ENCODE measurements around the gene TMEM52.

Gene TMEM52

GRCh38 chr1:1891349-1892078 is 27.6 kb downstream of the TMEM52 start (continued):
- TF ChIP-seq ZFP41 (tag by site-specific recombination; IDR thresholded peaks at IDR 0.05; ENCODE audit: borderline replicate concordance) (no peak), ZNF366 (tag by site-specific recombination; conservative IDR thresholded peaks at IDR 0.05) (0 out of 2 replicates have a peak, but pooled peaks have one; percentile 31), GLIS1 (tag by site-specific recombination; IDR thresholded peaks at IDR 0.05) (peak; percentile 27), SP2 (tag by site-specific recombination; IDR thresholded peaks at IDR 0.05) (peak; percentile 64), ZNF140 (tag by site-specific recombination; IDR thresholded peaks at IDR 0.05) (no peak), KLF1 (tag by site-specific recombination; IDR thresholded peaks at IDR 0.05) (peak; percentile 75), ZEB2 (tag by site-specific recombination; IDR thresholded peaks at IDR 0.05) (0 out of 2 replicates have a peak, but pooled peaks have one; percentile 11), ZFHX2 (tag by site-specific recombination; conservative IDR thresholded peaks at IDR 0.05) (peak; percentile 91), MYNN (tag by site-specific recombination; IDR thresholded peaks at IDR 0.05; ENCODE audit: borderline replicate concordance) (no peak), ZNF169 (tag by site-specific recombination; IDR thresholded peaks at IDR 0.05) (no peak), ZSCAN16 (tag by site-specific recombination; IDR thresholded peaks at IDR 0.05) (no peak), ZXDB (tag by site-specific recombination; IDR thresholded peaks at IDR 0.05) (peak; percentile 92), GLIS2 (tag by site-specific recombination; IDR thresholded peaks at IDR 0.05) (peak; percentile 64; the same call in 1 of the 2 replicates), ZBTB20 (tag by site-specific recombination; IDR thresholded peaks at IDR 0.05) (peak; percentile 77; the same call in 1 of the 2 replicates)
- TF ChIP-seq, protein P1, sequence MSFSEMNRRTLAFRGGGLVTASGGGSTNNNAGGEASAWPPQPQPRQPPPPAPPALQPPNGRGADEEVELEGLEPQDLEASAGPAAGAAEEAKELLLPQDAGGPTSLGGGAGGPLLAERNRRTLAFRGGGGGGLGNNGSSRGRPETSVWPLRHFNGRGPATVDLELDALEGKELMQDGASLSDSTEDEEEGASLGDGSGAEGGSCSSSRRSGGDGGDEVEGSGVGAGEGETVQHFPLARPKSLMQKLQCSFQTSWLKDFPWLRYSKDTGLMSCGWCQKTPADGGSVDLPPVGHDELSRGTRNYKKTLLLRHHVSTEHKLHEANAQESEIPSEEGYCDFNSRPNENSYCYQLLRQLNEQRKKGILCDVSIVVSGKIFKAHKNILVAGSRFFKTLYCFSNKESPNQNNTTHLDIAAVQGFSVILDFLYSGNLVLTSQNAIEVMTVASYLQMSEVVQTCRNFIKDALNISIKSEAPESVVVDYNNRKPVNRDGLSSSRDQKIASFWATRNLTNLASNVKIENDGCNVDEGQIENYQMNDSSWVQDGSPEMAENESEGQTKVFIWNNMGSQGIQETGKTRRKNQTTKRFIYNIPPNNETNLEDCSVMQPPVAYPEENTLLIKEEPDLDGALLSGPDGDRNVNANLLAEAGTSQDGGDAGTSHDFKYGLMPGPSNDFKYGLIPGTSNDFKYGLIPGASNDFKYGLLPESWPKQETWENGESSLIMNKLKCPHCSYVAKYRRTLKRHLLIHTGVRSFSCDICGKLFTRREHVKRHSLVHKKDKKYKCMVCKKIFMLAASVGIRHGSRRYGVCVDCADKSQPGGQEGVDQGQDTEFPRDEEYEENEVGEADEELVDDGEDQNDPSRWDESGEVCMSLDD (tag by site-specific recombination; IDR thresholded peaks at IDR 0.05): peak; percentile 20; the same call in 1 of the 2 replicates
- TF ChIP-seq, protein P2, sequence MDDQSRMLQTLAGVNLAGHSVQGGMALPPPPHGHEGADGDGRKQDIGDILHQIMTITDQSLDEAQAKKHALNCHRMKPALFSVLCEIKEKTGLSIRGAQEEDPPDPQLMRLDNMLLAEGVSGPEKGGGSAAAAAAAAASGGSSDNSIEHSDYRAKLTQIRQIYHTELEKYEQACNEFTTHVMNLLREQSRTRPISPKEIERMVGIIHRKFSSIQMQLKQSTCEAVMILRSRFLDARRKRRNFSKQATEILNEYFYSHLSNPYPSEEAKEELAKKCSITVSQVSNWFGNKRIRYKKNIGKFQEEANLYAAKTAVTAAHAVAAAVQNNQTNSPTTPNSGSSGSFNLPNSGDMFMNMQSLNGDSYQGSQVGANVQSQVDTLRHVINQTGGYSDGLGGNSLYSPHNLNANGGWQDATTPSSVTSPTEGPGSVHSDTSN (CRISPR knock-in tag; IDR thresholded peaks at IDR 0.05): 0 out of 2 replicates have a peak, but pooled peaks have one; percentile 37
- TF ChIP-seq, protein P3, sequence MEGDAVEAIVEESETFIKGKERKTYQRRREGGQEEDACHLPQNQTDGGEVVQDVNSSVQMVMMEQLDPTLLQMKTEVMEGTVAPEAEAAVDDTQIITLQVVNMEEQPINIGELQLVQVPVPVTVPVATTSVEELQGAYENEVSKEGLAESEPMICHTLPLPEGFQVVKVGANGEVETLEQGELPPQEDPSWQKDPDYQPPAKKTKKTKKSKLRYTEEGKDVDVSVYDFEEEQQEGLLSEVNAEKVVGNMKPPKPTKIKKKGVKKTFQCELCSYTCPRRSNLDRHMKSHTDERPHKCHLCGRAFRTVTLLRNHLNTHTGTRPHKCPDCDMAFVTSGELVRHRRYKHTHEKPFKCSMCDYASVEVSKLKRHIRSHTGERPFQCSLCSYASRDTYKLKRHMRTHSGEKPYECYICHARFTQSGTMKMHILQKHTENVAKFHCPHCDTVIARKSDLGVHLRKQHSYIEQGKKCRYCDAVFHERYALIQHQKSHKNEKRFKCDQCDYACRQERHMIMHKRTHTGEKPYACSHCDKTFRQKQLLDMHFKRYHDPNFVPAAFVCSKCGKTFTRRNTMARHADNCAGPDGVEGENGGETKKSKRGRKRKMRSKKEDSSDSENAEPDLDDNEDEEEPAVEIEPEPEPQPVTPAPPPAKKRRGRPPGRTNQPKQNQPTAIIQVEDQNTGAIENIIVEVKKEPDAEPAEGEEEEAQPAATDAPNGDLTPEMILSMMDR (tag by site-specific recombination; IDR thresholded peaks at IDR 0.05): peak; percentile 11; the same call in 1 of the 2 replicates
- TF ChIP-seq, protein P4, sequence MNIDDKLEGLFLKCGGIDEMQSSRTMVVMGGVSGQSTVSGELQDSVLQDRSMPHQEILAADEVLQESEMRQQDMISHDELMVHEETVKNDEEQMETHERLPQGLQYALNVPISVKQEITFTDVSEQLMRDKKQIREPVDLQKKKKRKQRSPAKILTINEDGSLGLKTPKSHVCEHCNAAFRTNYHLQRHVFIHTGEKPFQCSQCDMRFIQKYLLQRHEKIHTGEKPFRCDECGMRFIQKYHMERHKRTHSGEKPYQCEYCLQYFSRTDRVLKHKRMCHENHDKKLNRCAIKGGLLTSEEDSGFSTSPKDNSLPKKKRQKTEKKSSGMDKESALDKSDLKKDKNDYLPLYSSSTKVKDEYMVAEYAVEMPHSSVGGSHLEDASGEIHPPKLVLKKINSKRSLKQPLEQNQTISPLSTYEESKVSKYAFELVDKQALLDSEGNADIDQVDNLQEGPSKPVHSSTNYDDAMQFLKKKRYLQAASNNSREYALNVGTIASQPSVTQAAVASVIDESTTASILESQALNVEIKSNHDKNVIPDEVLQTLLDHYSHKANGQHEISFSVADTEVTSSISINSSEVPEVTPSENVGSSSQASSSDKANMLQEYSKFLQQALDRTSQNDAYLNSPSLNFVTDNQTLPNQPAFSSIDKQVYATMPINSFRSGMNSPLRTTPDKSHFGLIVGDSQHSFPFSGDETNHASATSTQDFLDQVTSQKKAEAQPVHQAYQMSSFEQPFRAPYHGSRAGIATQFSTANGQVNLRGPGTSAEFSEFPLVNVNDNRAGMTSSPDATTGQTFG (tag by site-specific recombination; IDR thresholded peaks at IDR 0.05; ENCODE audit: borderline replicate concordance): no peak
- TF ChIP-seq, protein P5, sequence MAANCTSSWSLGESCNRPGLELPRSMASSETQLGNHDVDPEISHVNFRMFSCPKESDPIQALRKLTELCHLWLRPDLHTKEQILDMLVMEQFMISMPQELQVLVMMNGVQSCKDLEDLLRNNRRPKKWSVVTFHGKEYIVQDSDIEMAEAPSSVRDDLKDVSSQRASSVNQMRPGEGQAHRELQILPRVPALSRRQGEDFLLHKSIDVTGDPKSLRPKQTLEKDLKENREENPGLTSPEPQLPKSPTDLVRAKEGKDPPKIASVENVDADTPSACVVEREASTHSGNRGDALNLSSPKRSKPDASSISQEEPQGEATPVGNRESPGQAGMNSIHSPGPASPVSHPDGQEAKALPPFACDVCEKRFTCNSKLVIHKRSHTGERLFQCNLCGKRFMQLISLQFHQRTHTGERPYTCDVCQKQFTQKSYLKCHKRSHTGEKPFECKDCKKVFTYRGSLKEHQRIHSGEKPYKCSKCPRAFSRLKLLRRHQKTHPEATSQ (tag by site-specific recombination; IDR thresholded peaks at IDR 0.05): 0 out of 2 replicates have a peak, but pooled peaks have one; percentile 54
